GM12878 (cell line): ENCODE measurements around the gene PLEKHM3. TPM values are rescaled to one million over a fixed set of nuclear protein-coding genes. Genes with fewer than 3 reads are reported as not detected.

ENCODE experiments used
- ATAC-seq: fragments of 200-7000 bp; cut with Tn5 transposase; 3 replicates; pipeline ENCODE4 v1.9.1; 2020; ENCODE audit warnings: mild to moderate bottlenecking, moderate library complexity
- BruUV-seq: library from RNA; stranded (reverse); fragments of 400-500 nt; replicated peaks from 2 replicates; lab custom pipeline; 2021; lab: Mats Ljungman, UMichigan
- CTCF ChIA-PET: fragments of 300-600 bp; sonication (Branson Sonifier 250); formaldehyde crosslinking; extraction: SDS; loops from one replicate; lab custom pipeline; 2021; ENCODE audit warnings: inconsistent platforms; lab: Yijun Ruan, JAX
- POLR2A ChIA-PET: fragments of 350-600 bp; formaldehyde crosslinking; extraction: SDS; loops from one replicate; lab custom pipeline; 2021; ENCODE audit warnings: inconsistent platforms; lab: Charles Lee
- RAD21 ChIA-PET: fragments of 300-600 bp; sonication (Branson Sonifier 250); formaldehyde crosslinking; loops from one replicate; lab custom pipeline; 2023; ENCODE audit warnings: antibody characterized with exemption; ENCODE audit not compliant: unreplicated experiment; lab: Charles Lee
- SMC1A ChIA-PET: fragments of 300-600 bp; sonication (Branson Sonifier 250); formaldehyde crosslinking; loops from one replicate; lab custom pipeline; 2023; ENCODE audit not compliant: unreplicated experiment, uncharacterized antibody; lab: Charles Lee
- DNase-seq: peaks from one replicate; pipeline ENCODE4 v3.0.0-alpha.2; 2011; ENCODE audit warnings: low read depth, low spot score
- FAIRE-seq: peaks from 3 replicates; lab custom pipeline; 2011; peaks lifted over from hg19 to GRCh38; lab: Jason Lieb, UNC
- H2AFZ ChIP-seq: 2 replicates; pipeline ENCODE4 v1.6.0; 2011; ENCODE audit warnings: low read depth, low read length, control low read depth; ENCODE audit not compliant: control insufficient read depth
- H3K27ac ChIP-seq: 2 replicates; pipeline ENCODE4 v1.5.1; 2011; ENCODE audit warnings: control low read depth; ENCODE audit not compliant: control insufficient read depth, insufficient read depth
- H3K27me3 ChIP-seq, 2 experiments: replicated peaks in 1 of 2; 2 replicates each; pipeline versions ENCODE4 v1.6.0 to v1.6.1; 2011; ENCODE audit warnings: low read length in 1 of 2; ENCODE audit not compliant: control insufficient read depth in 2 of 2, insufficient read depth in 2 of 2
- H3K36me3 ChIP-seq, 2 experiments: 2 replicates each; pipeline ENCODE4 v1.5.1; 2011; ENCODE audit warnings: low read length in 1 of 2; ENCODE audit not compliant: control insufficient read depth in 2 of 2, insufficient read depth in 2 of 2
- H3K4me1 ChIP-seq: 2 replicates; pipeline ENCODE4 v1.6.1; 2011; ENCODE audit warnings: mild to moderate bottlenecking, low read length, moderate library complexity, mixed read lengths; ENCODE audit not compliant: control insufficient read depth, insufficient read depth
- H3K4me2 ChIP-seq: 2 replicates; pipeline ENCODE4 v1.6.0; 2011; ENCODE audit warnings: control low read depth; ENCODE audit not compliant: control insufficient read depth, insufficient read depth
- H3K4me3 ChIP-seq: fragments of 200-600 bp; sonication (generic); 2 replicates; pipeline ENCODE4 v1.5.1; 2016
- H3K79me2 ChIP-seq: 2 replicates; pipeline ENCODE4 v1.6.0; 2011; ENCODE audit warnings: low read length; ENCODE audit not compliant: control insufficient read depth, insufficient read depth
- H3K9ac ChIP-seq: 2 replicates; pipeline ENCODE4 v1.8.0; 2011; ENCODE audit warnings: low read length, control low read depth, mixed read lengths; ENCODE audit not compliant: control insufficient read depth, insufficient read depth
- H3K9me3 ChIP-seq: replicated peaks from 3 replicates; pipeline ENCODE4 v1.5.1; 2011; ENCODE audit warnings: mild to moderate bottlenecking, low read length; ENCODE audit not compliant: control insufficient read depth, insufficient read depth
- H4K20me1 ChIP-seq: 2 replicates; pipeline ENCODE4 v1.6.0; 2011; ENCODE audit not compliant: control insufficient read depth, insufficient read depth
- CHD1 ChIP-seq: IDR thresholded peaks from 2 replicates; pipeline ENCODE4 v1.6.1; 2012; ENCODE audit warnings: low read depth, low read length, improper control_type of control experiment
- ESRRA ChIP-seq: IDR thresholded peaks from 2 replicates; pipeline ENCODE4 v1.6.1; 2012; ENCODE audit warnings: mild to moderate bottlenecking, low read length, improper control_type of control experiment
- GATAD2B ChIP-seq: fragments of 450-650 bp; conservative IDR thresholded peaks from 2 replicates; pipeline ENCODE4 v1.6.1; 2017; ENCODE audit warnings: low read depth, mild to moderate bottlenecking, moderate library complexity
- MEF2B ChIP-seq: fragments of 450-650 bp; IDR thresholded peaks from 2 replicates; pipeline ENCODE4 v1.6.1; 2018; ENCODE audit warnings: mild to moderate bottlenecking, moderate library complexity; ENCODE audit not compliant: partially characterized antibody, poor library complexity, severe bottlenecking
- NFXL1 ChIP-seq: fragments of 450-650 bp; IDR thresholded peaks from 2 replicates; pipeline ENCODE4 v1.6.1; 2017; ENCODE audit warnings: antibody characterized with exemption, mild to moderate bottlenecking, borderline replicate concordance
- PAX5 ChIP-seq: IDR thresholded peaks from 2 replicates; pipeline ENCODE4 v1.6.1; 2011; ENCODE audit warnings: low read depth, low read length, borderline replicate concordance
- PML ChIP-seq: IDR thresholded peaks from 2 replicates; pipeline ENCODE4 v1.6.1; 2012; ENCODE audit warnings: low read length, inconsistent platforms
- in situ Hi-C: fragments of 300-500 bp; cut with MboI; formaldehyde crosslinking; loops from 9 replicates; pipeline ENCODE4 v1.14.3; 2018; ENCODE audit warnings: mixed read lengths
- intact Hi-C: fragments of 100-400 bp; cut with micrococcal nuclease; formaldehyde crosslinking; loops from one replicate; pipeline ENCODE4 v1.14.2; 2022; ENCODE audit not compliant: unreplicated experiment
- polyA plus RNA-seq, 11 experiments: library from polyadenylated mRNA; depleted of rRNA in 4 of 11; unstranded in 6 of 11; stranded (reverse) in 5 of 11; fragments of >200 nt; fragmentation: Nextera tagmentation in 4 of 11; fragmentation: Illumina TruSeq in 1 of 11; extraction: Ambion mirVana in 4 of 11; extraction: Trizol in 1 of 11; gene quantifications; 1 replicate in 1 of 11; 2 replicates in 10 of 11; pipeline versions ENCODE4 v1.2.1 to v1.2.3, GENCODE V29; 2011 to 2016; ENCODE audit warnings: inconsistent platforms in 2 of 11, missing spikeins in 2 of 11, low read depth in 1 of 11
- total RNA-seq, 4 experiments: library from RNA; depleted of rRNA in 3 of 4; stranded (reverse); fragments of >200 nt in 3 of 4; fragmentation: Illumina TruSeq in 1 of 4; extraction: Trizol in 1 of 4; gene quantifications; 2 replicates each; pipeline versions ENCODE4 v1.2.1 to v1.2.3, GENCODE V29; 2013 to 2021
- TF ChIP-seq, protein P1 (sequence below): IDR thresholded peaks from 2 replicates; pipeline ENCODE4 v1.6.1; 2012; ENCODE audit warnings: low read depth, low read length, improper control_type of control experiment

PLEKHM3 gene
- total and polyA plus RNA-seq, 10 of the 15 experiments (the other 5 are each of a cell fraction or from before 2014, with no cell fraction given): 1.4 to 5.6 (median 3.0) TPM

DNA sequence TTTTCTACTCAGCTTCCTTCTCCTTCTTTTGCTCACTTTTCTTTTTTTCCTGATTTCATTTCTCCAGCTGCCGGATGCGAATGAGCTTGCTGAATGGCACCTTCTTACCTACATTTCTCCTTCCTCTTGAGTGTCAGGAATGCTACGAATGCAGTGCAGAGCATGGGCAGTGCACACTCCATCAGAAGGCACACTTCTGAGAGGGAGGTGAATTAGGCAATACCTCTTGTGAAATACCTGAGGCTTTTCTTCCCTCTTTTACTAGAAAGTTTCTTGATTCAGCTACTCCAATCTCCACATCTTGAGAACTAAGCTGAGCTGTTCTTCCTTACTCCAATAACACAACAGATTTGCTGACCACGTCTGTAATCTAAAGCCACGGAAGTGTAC is 51.1 kb downstream of the PLEKHM3 start (continued):
- no peak for TF ChIP-seq ESRRA
- TF ChIP-seq CHD1: no peak
- no peak for TF ChIP-seq PML
- TF ChIP-seq NFXL1: no peak

DNA sequence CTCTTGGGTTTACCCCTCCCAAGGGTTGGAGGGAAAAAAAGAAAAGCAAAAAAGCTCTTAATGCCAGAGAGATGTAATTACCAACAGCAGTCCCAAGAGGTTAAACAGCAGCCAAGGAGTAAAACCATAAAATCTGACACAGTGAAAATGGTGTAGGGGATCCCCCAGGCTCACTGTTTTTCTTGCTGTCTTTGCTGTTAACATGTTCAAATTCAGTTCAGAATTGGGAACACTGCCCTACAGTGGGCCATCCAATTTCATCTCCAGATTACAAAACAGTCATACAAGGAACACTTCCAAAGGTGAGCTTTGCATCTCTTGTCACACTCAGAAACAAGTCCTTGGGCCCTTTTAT is 54.5 kb downstream of the PLEKHM3 start:
- H3K27me3 ChIP-seq: no peaks in the 10 kb centered on the region
- DNase-seq (no peak), FAIRE-seq (no peak), ATAC-seq (peak; percentile 69)
- no TSS peak for BruUV-seq
- CTCF ChIA-PET: interaction anchor here (0.5 to 10.2 kb wide), 19 partner anchors 16 to 344 kb away, joined by 3 to 183 read pairs (median 4); partner anchors contain the start of genes METTL21A and PLEKHM3
- intact Hi-C loops (loop anchor here (5.0 kb wide), 2 partner anchors 91 to 344 kb away; partner anchors contain the start of gene METTL21A), in situ Hi-C loops (loop anchor here (10.0 kb wide), 1 partner anchor 226 kb away; no protein-coding TSS in a partner anchor)
- TF ChIP-seq, protein P1, sequence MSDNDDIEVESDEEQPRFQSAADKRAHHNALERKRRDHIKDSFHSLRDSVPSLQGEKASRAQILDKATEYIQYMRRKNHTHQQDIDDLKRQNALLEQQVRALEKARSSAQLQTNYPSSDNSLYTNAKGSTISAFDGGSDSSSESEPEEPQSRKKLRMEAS: no peak
- TF ChIP-seq MEF2B (peak; percentile 74), PAX5 (no peak), GATAD2B (no peak)
- RAD21 ChIA-PET: interaction anchor here (0.6 to 8.8 kb wide), 7 partner anchors 34 to 344 kb away, joined by 3 to 115 read pairs (median 5); no protein-coding TSS in a partner anchor
- SMC1A ChIA-PET: interaction anchor here (0.7 to 16.1 kb wide), 10 partner anchors 32 to 343 kb away, joined by 3 to 190 read pairs (median 6); no protein-coding TSS in a partner anchor
- H3K4me3 ChIP-seq: no peak overlapping the region
- H3K4me1 ChIP-seq: 0 out of 2 replicates have a peak, but pooled peaks cover 3% of the 10 kb centered on the region
- H3K9me3 ChIP-seq: no peaks in the 10 kb centered on the region
- H3K36me3 ChIP-seq: no peaks in the 10 kb centered on the region
- H2AFZ ChIP-seq: no peak overlapping the region
- H3K9ac ChIP-seq: no peak overlapping the region
- no peak overlapping the region for H3K4me2 ChIP-seq
- POLR2A ChIA-PET: interaction anchor here (0.6 to 0.9 kb wide), 2 partner anchors 18 to 221 kb away, joined by 3 read pairs; no protein-coding TSS in a partner anchor
- no peak overlapping the region for H3K27ac ChIP-seq
- H3K79me2 ChIP-seq: no peaks in the 10 kb centered on the region
- no peaks in the 10 kb centered on the region for H4K20me1 ChIP-seq
